ENCODE measurements around the gene FAM110A.

The FAM110A gene

GRCh38 chr20:870758-871157 is 37.2 kb downstream of the FAM110A start:
- no peak overlapping the region for H3K4me3 ChIP-seq (ENCODE audit: low read depth, low read length)

GRCh38 chr20:871436-871835 is 37.9 kb downstream of the FAM110A start:
- no peak overlapping the region for H3K4me3 ChIP-seq (ENCODE audit: low read depth, low read length)

- no peak overlapping the region for H3K4me3 ChIP-seq (ENCODE audit: low read depth, low read length)
These were observed 38.4 kb downstream of the FAM110A start for GRCh38 chr20:871948-872347.

GRCh38 chr20:872855-873520 is 39.5 kb downstream of the FAM110A start:
- H3K4me3 ChIP-seq (ENCODE audit: low read depth, low read length) = no peak overlapping the region

DNA sequence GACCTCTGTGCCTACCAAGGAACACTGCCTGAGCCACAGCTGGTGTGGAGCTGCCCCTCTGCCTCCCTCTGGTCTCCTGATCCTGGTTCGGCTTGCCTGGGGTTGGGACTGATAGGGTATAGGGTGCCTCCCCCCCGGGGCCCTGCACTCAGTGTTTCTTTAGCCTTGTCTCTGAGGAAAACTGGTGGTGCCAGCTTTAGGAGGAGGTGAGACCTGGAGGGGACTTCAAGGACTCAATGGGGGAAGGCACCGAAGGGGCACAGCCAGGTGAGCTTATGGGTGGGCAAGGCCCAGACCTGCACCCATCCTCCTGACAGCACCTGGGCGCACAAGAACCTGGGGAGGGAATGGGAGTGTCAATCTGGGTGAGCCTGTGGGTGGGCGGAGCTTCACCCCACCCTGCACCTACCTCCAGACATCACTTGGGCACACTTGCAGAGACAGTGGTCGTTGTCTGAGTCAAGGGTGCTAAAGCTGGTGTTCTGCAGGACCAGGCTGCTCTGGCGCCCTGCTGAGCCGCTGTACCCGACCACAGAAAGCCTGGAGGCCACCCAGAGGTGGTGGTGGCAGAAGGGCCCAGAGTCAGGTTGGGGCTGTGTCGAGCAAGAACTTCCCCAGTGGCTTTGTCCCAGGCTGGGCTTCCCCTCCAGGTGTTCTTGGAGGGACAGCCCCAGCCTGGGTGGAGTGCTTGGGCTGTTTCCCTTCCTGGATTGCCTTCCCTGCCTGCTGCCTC is 40.5 kb downstream of the FAM110A start:
- H3K4me3 ChIP-seq (ENCODE audit: low read depth, low read length) = no peak overlapping the region

DNA sequence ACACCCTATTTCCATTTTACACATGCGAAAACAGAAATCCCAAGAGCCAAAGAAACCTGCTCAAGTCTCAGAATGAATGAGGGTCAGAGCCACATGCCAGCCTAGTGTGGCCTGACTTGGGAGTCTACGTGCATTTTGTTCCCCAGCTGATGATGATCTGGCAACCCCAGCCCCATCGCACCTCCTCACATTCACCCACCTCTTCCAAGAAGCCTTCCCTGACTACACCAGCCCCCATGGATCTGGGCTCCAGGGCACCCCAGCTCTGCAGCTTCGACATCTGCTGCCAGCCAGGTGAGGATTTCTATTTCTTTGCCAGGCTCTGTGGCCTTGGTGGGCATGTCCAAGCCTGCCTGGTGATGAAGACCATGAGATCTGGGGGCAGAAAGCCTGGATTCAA is 41.6 kb downstream of the FAM110A start:
- H3K4me3 ChIP-seq (ENCODE audit: low read depth, low read length) = no peak overlapping the region

DNA sequence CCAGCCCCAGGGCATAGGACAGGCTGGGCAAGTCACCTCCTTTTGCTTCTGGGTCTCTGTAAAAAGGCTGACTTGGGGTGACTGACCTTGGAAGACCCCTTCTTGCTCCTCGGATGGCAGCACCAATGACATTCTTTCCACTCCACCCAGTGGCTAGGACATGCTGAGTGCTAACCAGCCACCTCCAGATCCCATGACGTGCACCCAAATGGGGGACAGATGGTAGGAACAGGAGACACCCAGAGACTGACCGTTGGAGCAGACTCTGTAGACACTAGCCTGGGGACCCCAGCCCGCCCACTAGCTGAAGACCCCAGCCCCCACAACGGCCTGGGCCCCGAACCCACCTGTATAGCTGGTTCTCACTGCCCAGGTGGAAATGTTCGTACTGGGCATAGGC is 44.3 kb downstream of the FAM110A start:
- no peak overlapping the region for H3K4me3 ChIP-seq (ENCODE audit: low read depth, low read length)

DNA sequence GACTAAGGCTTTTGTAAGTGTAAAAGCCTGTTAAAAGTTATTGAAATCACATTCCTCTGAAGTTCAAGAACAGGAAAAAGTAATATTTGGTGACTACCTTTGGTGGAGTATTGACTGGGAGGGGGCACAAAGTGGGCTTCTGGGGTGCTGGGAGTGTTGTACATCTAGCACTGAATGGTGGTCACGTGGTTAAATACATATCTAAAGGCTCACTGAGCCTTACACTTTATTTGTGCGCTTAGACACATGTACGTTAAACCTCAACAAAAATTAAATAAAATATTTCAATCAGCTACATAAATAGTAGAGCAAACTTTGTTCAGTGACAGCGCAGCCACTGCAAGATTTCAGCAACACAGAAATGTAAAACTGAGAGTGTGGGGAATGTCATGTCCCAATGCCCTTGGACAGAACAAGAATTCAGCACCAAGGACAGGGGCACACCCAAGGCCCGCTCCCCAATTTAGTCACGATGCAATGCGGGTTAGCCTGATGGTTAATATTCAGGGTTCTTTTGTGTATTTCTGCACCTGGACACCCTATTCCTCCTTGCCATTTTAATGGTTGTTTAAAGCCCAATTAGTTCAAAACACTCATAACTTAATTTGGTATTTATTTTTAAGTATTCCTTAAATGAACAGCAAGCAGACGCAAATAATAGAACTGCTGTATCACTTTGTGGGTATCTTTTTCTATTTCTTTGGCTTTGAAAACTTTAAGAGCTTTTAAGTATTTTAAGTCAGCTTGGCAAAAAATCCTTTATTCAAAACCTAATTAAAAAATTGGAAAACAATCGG is 45.2 kb downstream of the FAM110A start:
- no peak overlapping the region for H3K4me3 ChIP-seq (ENCODE audit: low read depth, low read length)

GRCh38 chr20:879626-880025 is 46.1 kb downstream of the FAM110A start:
- no peak overlapping the region for H3K4me3 ChIP-seq (ENCODE audit: low read depth, low read length)

- H3K4me3 ChIP-seq (ENCODE audit: low read depth, low read length) = no peak overlapping the region
These were observed 47.7 kb downstream of the FAM110A start for GRCh38 chr20:881051-881782.

GRCh38 chr20:881783-882144 is 48.2 kb downstream of the FAM110A start:
- no peak overlapping the region for H3K4me3 ChIP-seq (ENCODE audit: low read depth, low read length)

- no peak overlapping the region for H3K4me3 ChIP-seq (ENCODE audit: low read depth, low read length)
These were observed 51.8 kb downstream of the FAM110A start for GRCh38 chr20:884983-885952.

GRCh38 chr20:887137-887536 is 53.6 kb downstream of the FAM110A start:
- no peak overlapping the region for H3K4me3 ChIP-seq (ENCODE audit: low read depth, low read length)

DNA sequence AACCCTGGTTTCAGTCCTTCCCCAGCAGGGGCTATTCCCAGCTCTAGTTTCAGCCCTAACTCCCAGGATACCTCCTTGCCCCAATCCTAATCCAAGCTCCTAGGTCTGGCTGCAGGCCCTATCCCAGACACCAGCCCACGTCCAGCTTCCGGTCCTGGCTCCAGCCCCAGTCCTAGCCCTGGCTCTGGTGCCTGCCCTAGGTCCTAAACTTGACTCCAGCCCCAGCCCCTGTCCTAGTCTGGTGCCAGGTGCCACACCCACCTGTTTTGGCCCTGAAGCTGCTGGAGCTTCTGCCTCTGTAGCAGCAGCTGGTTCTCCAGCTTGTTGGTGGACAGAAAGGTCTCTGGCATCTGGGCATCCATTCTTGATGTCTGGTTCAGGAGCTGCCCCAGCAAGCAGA is 54.5 kb downstream of the FAM110A start:
- no peak overlapping the region for H3K4me3 ChIP-seq (ENCODE audit: low read depth, low read length)

DNA sequence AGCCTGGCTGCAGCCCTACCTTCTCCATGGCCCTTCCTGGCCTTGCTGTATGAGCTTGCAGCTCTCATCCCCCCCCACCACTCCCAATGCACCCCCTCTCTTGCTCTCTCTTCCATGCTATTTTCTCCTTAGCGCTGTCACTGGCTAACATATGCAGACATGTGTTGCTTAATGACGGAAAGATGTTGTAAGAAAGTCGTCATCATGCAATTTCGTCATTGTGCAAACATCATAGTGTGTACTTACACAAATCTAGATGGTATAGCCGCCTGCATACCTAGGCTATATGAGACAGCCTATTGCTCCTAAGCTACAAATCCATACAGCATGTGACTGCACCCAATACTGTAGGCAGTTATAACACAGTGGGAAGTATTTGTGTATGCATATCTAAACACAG is 55.6 kb downstream of the FAM110A start:
- no peak overlapping the region for H3K4me3 ChIP-seq (ENCODE audit: low read depth, low read length)

- no peak overlapping the region for H3K4me3 ChIP-seq (ENCODE audit: low read depth, low read length)
These were observed 56.5 kb downstream of the FAM110A start for GRCh38 chr20:889932-890463.

- H3K4me3 ChIP-seq (ENCODE audit: low read depth, low read length) = no peak overlapping the region
These were observed 57.1 kb downstream of the FAM110A start for GRCh38 chr20:890666-891057.

GRCh38 chr20:891058-891705 is 57.7 kb downstream of the FAM110A start:
- no peak overlapping the region for H3K4me3 ChIP-seq (ENCODE audit: low read depth, low read length)

DNA sequence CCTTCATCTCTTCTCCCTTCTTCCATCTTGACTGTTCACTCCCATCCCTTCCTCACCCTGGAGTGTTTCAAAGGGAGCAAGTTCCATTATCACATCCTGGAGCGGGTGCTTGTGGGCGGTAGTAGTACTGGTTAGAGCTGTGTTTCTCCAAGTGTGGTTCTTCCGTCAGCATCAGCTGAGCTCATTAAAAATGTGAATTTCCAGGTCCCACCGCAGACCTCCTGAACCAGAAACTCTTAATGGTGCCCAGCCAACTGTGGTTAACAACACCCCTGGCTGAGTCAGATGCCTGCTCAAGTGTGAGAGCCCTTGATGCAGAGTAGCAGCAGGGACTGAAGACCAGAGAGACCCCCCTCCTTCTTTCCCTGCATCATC is 58.2 kb downstream of the FAM110A start:
- H3K4me3 ChIP-seq (ENCODE audit: low read depth, low read length) = no peak overlapping the region
